Activated naive CD8-positive, alpha-beta T cell treated with anti-CD3 and anti-CD28 coated beads for 36 hours (primary cell): Measurements from ENCODE around the gene PIK3IP1. TPM values are rescaled to one million over a fixed set of nuclear protein-coding genes. Genes with fewer than 3 reads are reported as not detected.

Source experiments
- DNase-seq: peaks from one replicate; pipeline ENCODE4 v3.0.0; 2021
- H3K27ac Mint-ChIP-seq: one replicate; pipeline ENCODE4 v1.8.0; 2022; ENCODE audit warnings: mild to moderate bottlenecking, moderate library complexity, mixed read lengths
- H3K27me3 Mint-ChIP-seq: one replicate; pipeline ENCODE4 v1.8.0; 2022; ENCODE audit warnings: mild to moderate bottlenecking, mixed read lengths
- H3K36me3 Mint-ChIP-seq: one replicate; pipeline ENCODE4 v1.8.0; 2021; ENCODE audit warnings: mild to moderate bottlenecking, mixed read lengths
- H3K4me1 Mint-ChIP-seq: one replicate; pipeline ENCODE4 v1.8.0; 2021; ENCODE audit warnings: mixed read lengths
- H3K4me3 Mint-ChIP-seq: one replicate; pipeline ENCODE4 v1.8.0; 2022; ENCODE audit warnings: mild to moderate bottlenecking, moderate library complexity, mixed read lengths
- H3K9me3 Mint-ChIP-seq: one replicate; pipeline ENCODE4 v1.8.0; 2022; ENCODE audit warnings: mixed read lengths
- total RNA-seq, 2 experiments: library from RNA; stranded (reverse); gene quantifications; one replicate each; pipeline ENCODE4 v1.2.3, GENCODE V29; 2021

The PIK3IP1 gene
- 10 to 100 TPM; 10.7 to 11.3 TPM for total RNA-seq

- peaks cover 19% of the 10 kb centered on the region for H3K36me3 Mint-ChIP-seq
- peaks cover 66% of the 10 kb centered on the region for H3K4me1 Mint-ChIP-seq
- H3K4me3 Mint-ChIP-seq, result peak within 1 kb of the TSS; percentile 89
- H3K27ac Mint-ChIP-seq, result peak within 1 kb of the TSS; percentile 91
- DNase-seq, result peak; percentile 80
- H3K27me3 Mint-ChIP-seq, result no peaks in the 10 kb centered on the region
- peaks cover 2% of the 10 kb centered on the region for H3K9me3 Mint-ChIP-seq
Measured at GRCh38 chr22:31292236-31292989, at the start of gene PIK3IP1. PIK3IP1 (minus strand) TSS chr22:31292488; CDS start chr22:31292344, 144 bp downstream.

DNA sequence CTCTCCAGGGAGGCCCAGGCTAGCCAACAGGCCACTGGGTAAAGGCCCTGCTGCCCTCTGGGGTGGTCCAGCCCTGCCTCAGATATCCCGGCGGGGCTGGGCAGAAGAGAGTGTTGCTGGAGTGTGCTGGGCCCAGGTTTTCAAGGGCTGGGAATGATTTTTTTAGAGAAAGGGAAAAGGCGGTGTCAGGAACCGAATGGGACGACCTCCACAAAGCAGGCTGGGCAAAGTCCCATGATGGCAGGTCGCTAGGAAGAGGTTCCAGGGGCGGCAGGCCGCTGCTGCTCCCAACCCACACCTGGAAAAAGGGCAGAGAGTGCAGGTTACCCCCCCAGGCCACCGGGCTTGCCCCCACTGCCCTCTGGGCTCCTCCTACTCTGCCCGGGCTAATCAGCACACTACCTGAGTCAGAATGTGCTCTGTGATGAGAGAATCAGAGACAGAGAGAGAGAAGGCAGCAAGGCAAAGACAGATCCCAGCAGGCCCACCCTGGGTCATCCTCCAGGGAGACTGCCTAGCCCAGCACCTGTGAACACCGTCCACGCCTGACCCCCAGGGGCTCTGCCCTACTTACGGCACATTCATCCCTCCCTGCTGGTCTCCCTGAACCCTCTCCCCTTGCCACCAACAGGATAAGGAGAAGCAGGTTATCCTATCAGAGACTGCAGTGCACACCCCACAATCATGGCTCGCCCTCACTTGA lies 49.2 kb upstream of the PIK3IP1 start:
- Mint-ChIP-seq H3K4me3 (peak overlapping the region; percentile 96), H3K36me3 (peaks cover 59% of the 10 kb centered on the region), H3K4me1 (peaks cover 60% of the 10 kb centered on the region), H3K27me3 (no peaks in the 10 kb centered on the region), H3K9me3 (no peaks in the 10 kb centered on the region), H3K27ac (peak overlapping the region; percentile 95)
- DNase-seq, result no peak

DNA sequence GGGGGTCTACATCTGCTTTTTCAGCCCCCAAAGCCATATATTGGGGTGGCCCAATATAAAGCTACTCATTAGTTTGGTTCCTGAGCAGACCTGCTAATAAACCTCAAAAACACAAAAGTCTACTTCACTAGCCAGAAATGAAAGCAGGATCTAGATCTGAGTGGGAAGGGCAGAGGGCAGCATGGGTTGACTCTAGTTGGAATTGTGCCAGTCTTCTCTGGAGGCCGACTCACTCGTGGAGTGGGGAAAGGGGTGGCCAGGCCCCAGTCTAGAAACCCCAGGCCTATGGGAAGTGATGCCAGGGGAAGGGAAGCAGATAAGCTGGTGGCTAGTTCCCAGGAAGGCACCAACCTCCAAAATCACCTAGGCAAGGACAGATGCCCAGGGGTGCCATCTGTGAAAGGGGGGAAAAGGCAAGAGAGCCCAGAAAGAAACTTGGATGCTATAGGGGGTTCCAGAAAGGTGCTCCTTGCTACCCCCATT lies 48.5 kb upstream of the PIK3IP1 start:
- Mint-ChIP-seq H3K9me3 (no peaks in the 10 kb centered on the region), H3K4me3 (no peak overlapping the region), H3K36me3 (peaks cover 59% of the 10 kb centered on the region), H3K27ac (peak overlapping the region; percentile 77), H3K4me1 (peaks cover 60% of the 10 kb centered on the region), H3K27me3 (no peaks in the 10 kb centered on the region)
- no peak for DNase-seq

DNA sequence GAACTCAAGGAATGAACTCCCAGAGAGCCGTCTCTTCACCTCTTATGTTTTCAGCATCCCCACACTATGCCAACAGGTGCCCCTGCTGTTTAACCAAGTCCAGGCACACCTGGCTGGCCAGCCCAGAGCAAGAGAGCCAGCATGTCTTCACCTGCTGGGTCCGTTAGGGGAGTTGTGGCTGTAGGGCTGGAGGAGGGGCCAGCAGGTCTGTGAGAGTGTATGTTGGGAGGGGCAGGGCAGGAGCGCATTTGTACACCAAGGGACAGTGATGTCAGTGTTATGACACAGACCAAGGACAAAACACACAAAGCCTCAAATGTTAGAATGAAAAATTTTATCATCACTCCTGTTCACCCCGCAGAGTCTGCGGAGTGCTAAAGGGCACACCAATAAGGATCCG lies 48.1 kb upstream of the PIK3IP1 start:
- no peaks in the 10 kb centered on the region for H3K9me3 Mint-ChIP-seq
- peaks cover 57% of the 10 kb centered on the region for H3K36me3 Mint-ChIP-seq
- H3K27ac Mint-ChIP-seq, result peak overlapping the region; percentile 77
- no peaks in the 10 kb centered on the region for H3K27me3 Mint-ChIP-seq
- H3K4me3 Mint-ChIP-seq, result peak overlapping the region; percentile 8
- no peak for DNase-seq
- H3K4me1 Mint-ChIP-seq, result peaks cover 61% of the 10 kb centered on the region

DNA sequence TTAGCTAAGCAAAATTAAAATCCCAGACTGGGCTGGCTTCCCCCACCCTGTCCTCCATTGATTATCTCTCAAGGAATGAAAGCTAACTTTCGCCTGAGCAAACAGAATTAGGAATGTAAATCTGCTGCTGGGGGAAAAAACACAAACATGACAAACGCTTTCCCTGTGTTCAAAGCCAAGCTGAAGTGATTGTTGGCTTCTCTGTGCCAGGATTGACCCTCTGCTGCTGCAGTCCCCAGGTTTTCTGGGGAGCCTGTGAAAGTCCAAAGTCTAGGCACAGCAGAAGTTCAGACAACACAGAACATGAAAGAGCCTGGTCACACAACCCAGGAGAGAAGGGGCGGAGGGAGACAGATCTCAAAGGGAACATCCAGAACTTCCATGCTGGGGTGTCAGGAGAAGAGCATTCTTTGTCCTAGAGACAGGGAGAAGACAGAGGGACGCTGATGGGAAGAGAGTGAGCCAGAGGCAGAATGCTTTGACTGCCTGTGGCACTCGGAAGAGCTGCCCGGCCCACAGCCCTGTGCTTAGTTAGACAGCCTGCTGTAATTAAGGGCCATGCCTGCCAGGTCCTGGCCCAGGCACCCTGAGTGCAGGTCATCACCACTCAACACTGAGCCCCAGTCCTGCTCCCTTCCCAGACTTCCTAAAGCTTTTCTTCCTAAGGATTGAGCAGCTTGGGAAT lies 47.0 kb upstream of the PIK3IP1 start:
- no peaks in the 10 kb centered on the region for H3K27me3 Mint-ChIP-seq
- peak overlapping the region; percentile 17 for H3K27ac Mint-ChIP-seq
- peaks cover 69% of the 10 kb centered on the region for H3K4me1 Mint-ChIP-seq
- no peak for DNase-seq
- no peaks in the 10 kb centered on the region for H3K9me3 Mint-ChIP-seq
- H3K4me3 Mint-ChIP-seq, result no peak overlapping the region
- peaks cover 48% of the 10 kb centered on the region for H3K36me3 Mint-ChIP-seq

GRCh38 chr22:31337178-31337577 lies 44.9 kb upstream of the PIK3IP1 start:
- Mint-ChIP-seq H3K4me1 (peaks cover 59% of the 10 kb centered on the region), H3K27ac (peak overlapping the region; percentile 77), H3K4me3 (no peak overlapping the region), H3K9me3 (no peaks in the 10 kb centered on the region), H3K36me3 (peaks cover 27% of the 10 kb centered on the region), H3K27me3 (no peaks in the 10 kb centered on the region)
- peak; percentile 48 for DNase-seq

DNA sequence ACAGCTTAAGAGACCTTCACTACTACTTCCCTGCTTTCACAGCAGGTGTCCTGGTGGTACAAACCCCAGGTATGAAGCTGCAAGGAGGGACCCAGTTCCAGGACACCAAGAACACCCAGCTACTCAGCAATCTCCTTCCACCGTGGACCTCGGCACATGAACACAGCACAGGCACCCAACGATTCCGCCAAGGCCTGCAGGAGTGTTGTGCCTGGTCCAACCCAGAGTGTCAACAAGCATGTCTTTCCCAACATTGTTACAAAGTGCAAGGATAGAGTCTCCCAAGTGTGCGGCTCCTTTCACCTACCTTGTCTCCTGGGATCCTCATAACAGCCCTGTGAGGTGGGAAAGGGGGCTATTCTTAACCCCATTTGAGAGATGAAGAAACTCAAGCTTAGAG lies 42.0 kb upstream of the PIK3IP1 start:
- DNase-seq, result no peak
- Mint-ChIP-seq H3K4me3 (no peak overlapping the region), H3K36me3 (peaks cover 12% of the 10 kb centered on the region), H3K4me1 (peaks cover 49% of the 10 kb centered on the region), H3K9me3 (no peaks in the 10 kb centered on the region), H3K27me3 (no peaks in the 10 kb centered on the region), H3K27ac (no peak overlapping the region)

GRCh38 chr22:31333641-31334040 lies 41.4 kb upstream of the PIK3IP1 start:
- no peak overlapping the region for H3K4me3 Mint-ChIP-seq
- H3K4me1 Mint-ChIP-seq, result peaks cover 47% of the 10 kb centered on the region
- DNase-seq, result no peak
- H3K27me3 Mint-ChIP-seq, result no peaks in the 10 kb centered on the region
- H3K27ac Mint-ChIP-seq, result peak overlapping the region; percentile 55
- H3K36me3 Mint-ChIP-seq, result peaks cover 13% of the 10 kb centered on the region
- no peaks in the 10 kb centered on the region for H3K9me3 Mint-ChIP-seq

DNA sequence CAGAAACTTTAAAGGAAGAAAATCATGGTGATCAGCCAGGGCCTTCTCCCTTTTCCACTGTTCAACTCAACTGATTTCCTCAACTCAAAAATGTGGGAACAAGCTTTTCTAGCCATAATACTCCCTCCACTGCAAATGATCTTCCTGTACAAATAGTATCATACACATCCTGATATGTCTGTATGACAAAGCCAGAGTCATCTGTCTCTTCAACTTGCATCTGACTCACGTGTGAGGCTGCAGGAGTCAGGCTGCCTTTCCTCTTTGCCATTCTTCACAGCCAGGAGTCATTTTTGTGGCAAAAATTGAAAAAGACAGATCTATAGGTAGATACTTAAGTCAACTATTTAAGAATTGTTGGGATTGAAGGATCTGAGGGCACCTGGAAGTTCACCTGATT lies 40.6 kb upstream of the PIK3IP1 start:
- no peaks in the 10 kb centered on the region for H3K9me3 Mint-ChIP-seq
- H3K36me3 Mint-ChIP-seq, result peaks cover 15% of the 10 kb centered on the region
- peaks cover 41% of the 10 kb centered on the region for H3K4me1 Mint-ChIP-seq
- H3K27me3 Mint-ChIP-seq, result no peaks in the 10 kb centered on the region
- no peak overlapping the region for H3K4me3 Mint-ChIP-seq
- no peak for DNase-seq
- peak overlapping the region; percentile 17 for H3K27ac Mint-ChIP-seq

DNA sequence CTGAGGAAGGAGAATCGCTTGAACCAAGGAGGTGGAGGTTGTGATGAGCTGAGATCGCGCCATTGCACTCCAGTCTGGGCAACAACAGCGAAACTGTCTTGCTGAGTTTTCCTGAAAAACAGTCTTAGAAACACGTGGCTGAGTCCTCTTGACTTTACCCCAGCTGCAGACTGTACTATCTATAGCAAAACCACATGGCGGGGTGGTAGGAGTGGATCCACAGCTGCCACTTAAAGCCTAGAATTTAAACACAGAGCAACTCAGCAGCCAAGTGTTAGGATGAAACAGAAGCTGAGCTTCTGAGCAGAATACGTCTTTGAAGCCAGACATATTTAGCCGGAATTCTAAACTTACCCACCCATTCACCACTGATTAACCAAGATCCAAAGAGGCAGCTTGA lies 39.7 kb upstream of the PIK3IP1 start:
- Mint-ChIP-seq H3K36me3 (peaks cover 19% of the 10 kb centered on the region), H3K4me3 (no peak overlapping the region), H3K27ac (no peak overlapping the region), H3K4me1 (peaks cover 33% of the 10 kb centered on the region), H3K9me3 (no peaks in the 10 kb centered on the region), H3K27me3 (no peaks in the 10 kb centered on the region)
- DNase-seq, result no peak

GRCh38 chr22:31329453-31330215 lies 37.3 kb upstream of the PIK3IP1 start:
- no peak for DNase-seq
- Mint-ChIP-seq H3K27me3 (no peaks in the 10 kb centered on the region), H3K9me3 (no peaks in the 10 kb centered on the region), H3K4me3 (no peak overlapping the region), H3K36me3 (peaks cover 26% of the 10 kb centered on the region), H3K27ac (peak overlapping the region; percentile 66), H3K4me1 (peaks cover 25% of the 10 kb centered on the region)

DNA sequence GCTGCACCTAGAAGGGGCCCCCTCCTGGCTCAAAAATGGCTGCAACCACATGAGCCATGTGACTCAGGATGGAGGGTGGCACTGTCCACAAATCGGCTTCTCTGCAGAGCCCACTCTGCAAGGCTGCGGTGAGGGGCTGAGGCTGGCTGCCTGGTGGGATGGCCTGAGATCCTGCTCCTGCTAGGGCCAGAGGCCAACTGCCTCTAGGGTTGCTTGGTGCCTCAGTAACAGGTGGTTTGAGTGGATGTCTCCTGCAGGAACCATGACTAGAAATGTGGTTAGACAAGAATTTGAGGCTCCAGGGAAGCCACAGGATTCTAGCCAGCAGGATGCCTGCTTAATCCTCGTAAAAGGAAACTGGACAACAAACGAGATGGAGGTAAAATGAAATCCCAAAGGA lies 36.7 kb upstream of the PIK3IP1 start:
- Mint-ChIP-seq H3K36me3 (peaks cover 24% of the 10 kb centered on the region), H3K9me3 (no peaks in the 10 kb centered on the region), H3K27me3 (no peaks in the 10 kb centered on the region), H3K27ac (peak overlapping the region; percentile 38), H3K4me1 (peaks cover 22% of the 10 kb centered on the region), H3K4me3 (no peak overlapping the region)
- no peak for DNase-seq

DNA sequence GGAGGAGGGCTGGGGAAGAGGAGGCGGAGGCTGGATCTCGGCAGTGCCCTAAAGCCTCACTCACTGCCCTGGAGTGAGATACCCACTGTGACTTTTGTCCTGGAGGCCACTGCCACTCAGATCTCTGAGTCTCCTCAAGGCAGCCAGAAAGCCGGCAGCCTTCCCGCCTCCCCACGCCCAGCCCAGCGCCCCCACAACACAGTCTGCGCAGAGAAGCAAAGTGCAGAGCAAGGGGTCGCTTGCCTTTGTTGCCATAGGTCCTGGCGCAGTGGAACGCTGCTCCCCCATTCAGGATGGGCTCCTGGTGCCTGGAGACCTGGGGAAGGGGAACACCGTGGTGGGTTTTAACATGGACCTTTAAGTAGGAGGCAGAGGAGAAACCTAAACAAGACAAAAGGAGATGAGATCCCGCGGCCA lies 36.3 kb upstream of the PIK3IP1 start:
- Mint-ChIP-seq H3K4me1 (peaks cover 21% of the 10 kb centered on the region), H3K27me3 (no peaks in the 10 kb centered on the region), H3K4me3 (no peak overlapping the region), H3K9me3 (no peaks in the 10 kb centered on the region), H3K36me3 (peaks cover 24% of the 10 kb centered on the region), H3K27ac (no peak overlapping the region)
- DNase-seq, result no peak

- H3K4me3 Mint-ChIP-seq, result no peak overlapping the region
- no peak overlapping the region for H3K27ac Mint-ChIP-seq
Measured at GRCh38 chr22:31327806-31328543, 35.7 kb upstream of the PIK3IP1 start.

More at GRCh38 chr22:31327806-31328543, 35.7 kb upstream of the PIK3IP1 start:
- no peaks in the 10 kb centered on the region for H3K9me3 Mint-ChIP-seq
- no peak for DNase-seq
- no peaks in the 10 kb centered on the region for H3K27me3 Mint-ChIP-seq
- peaks cover 24% of the 10 kb centered on the region for H3K4me1 Mint-ChIP-seq
- peaks cover 26% of the 10 kb centered on the region for H3K36me3 Mint-ChIP-seq
